ENCODE results near the gene ABHD12. TPM values are rescaled to one million over a fixed set of nuclear protein-coding genes. Genes with fewer than 3 reads are reported as not detected.
A peak's percentile ranks its signal among the peaks of the same experiment; 100 is the strongest.

ABHD12 gene
- total RNA-seq, 2 experiments from 2014 or later: 28.7 to 31.1 TPM

DNA sequence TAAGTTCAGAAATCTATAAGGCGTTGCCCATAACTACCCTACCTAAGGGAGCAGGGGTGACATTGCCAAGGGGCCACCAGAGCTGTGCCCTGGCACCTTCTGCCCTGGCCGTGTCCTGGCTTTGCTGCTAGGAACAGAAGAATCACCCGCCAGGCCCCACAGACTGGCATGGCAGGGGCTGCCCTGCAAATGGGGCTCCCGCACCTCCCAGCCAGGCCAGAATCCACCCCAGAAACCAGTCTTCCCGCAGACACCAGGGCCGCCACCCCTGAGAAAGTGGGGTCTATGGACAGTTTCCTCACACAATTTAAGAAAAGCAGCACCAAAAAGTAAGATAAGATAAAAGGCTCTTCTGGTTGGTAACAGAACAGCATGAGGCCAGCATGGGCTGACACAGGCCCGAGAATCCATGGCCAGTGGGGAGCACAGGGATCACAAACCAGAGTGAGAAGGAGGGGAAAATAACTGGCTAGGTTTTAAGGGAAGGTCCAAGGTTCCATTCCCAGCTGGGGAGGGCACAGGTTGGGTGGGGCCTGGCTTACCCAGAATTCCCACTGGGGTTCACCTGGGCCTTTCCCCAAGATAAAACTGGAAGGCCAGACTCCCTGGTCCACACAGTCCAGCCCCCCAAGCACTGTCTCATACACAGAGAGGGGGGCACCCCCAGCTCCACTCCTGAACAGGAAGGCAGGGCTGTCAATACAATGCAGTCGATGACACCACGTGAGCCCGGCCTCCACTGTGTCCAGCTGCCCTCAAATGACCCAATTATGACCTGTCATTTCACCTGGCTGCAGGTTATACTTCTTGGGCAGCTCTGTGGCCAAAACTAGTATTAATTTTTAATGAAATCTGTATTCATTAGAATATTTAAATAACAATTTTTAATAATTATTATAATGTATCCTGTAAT, 83.4 kb downstream of the ABHD12 start:
- no peak for DNase-seq
- Mint-ChIP-seq H3K4me3 (no peak overlapping the region), H3K9me3 (ENCODE audit: insufficient read depth) (no peaks in the 10 kb centered on the region), H3K4me1 (ENCODE audit: low read depth) (peaks cover 29% of the 10 kb centered on the region), H3K27me3 (ENCODE audit: low read depth) (no peaks in the 10 kb centered on the region), H3K27ac (no peak overlapping the region), H3K36me3 (ENCODE audit: low read depth) (peaks cover 8% of the 10 kb centered on the region)
- no peak for ATAC-seq
- CTCF ChIA-PET: interaction anchor here (0.6 to 1.2 kb wide), 2 partner anchors 11 to 92 kb away, joined by 4 read pairs; no protein-coding TSS in a partner anchor
- POLR2A ChIA-PET: no interaction called here

DNA sequence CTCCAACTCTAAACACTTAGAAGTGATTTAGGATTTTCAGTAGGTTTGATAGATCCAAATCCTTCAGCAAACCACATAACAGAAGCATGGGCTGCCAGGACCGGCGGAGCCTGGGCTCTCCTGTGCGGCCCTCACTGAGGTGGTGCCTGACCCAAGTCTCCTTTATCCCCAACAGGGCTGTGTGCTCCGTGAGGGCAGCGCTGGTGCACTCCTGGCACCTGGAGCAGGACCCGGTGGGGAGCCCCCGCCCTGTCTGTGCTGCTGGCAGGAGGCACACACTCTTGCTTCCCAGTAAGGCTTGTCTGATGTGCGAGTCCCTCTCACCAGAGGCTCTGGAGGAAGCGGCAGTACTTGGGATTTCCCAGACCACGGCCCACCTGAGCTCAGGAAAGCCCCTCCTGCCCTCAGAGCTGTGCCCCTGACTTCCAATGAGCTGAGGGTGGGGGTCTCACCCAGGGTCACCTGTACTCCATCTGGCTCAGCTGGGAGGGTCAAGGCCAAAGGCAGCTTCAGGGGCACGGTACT, 86.5 kb downstream of the ABHD12 start:
- ATAC-seq (no peak), DNase-seq (no peak)
- CTCF ChIA-PET: no interaction called here
- POLR2A ChIA-PET: no interaction called here
- Mint-ChIP-seq H3K4me1 (ENCODE audit: low read depth) (peaks cover 2% of the 10 kb centered on the region), H3K27ac (no peak overlapping the region), H3K4me3 (no peak overlapping the region), H3K9me3 (ENCODE audit: insufficient read depth) (no peaks in the 10 kb centered on the region), H3K36me3 (ENCODE audit: low read depth) (peaks cover 5% of the 10 kb centered on the region), H3K27me3 (ENCODE audit: low read depth) (no peaks in the 10 kb centered on the region)

DNA sequence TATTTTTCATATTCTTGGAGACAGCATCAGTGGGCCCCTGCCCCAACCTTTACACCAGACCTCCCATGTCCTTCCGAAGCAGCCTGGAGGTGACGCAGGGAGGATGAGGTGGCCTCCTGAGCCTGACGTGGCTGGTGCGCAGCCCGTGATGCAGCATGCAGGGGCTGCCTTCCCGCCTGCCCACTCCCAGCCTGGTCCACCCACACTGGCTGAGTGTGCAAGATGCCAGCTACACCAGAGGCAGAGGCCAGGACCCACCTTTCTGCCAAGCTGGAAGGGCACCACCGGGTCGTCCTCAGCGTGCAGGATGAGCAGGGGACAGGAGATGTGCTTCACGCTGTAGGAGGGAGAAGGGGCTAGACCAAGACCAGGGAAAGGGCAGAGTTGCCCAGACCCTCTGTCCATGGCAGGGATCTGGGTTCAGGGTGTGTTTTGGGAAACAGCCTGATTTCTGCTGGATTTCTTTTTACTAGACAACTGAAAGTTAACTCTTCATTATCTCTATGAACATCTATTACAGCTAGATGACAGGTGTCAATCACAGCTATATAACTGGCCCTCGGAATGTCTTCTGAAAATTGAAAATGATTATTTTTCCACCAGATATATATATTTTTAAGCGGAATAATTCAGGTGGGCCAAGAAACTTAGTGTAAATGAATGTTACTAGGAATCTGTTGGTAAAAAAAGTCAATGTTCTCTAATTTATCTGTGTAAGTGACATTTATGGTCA, 87.2 kb downstream of the ABHD12 start:
- H3K9me3 Mint-ChIP-seq (ENCODE audit: insufficient read depth): no peaks in the 10 kb centered on the region
- H3K4me3 Mint-ChIP-seq: no peak overlapping the region
- DNase-seq (no peak), ATAC-seq (no peak)
- H3K36me3 Mint-ChIP-seq (ENCODE audit: low read depth): peaks cover 5% of the 10 kb centered on the region
- no peak overlapping the region for H3K27ac Mint-ChIP-seq
- ChIA-PET CTCF (no interaction called here), POLR2A (no interaction called here)
- H3K27me3 Mint-ChIP-seq (ENCODE audit: low read depth): no peaks in the 10 kb centered on the region
- no peaks in the 10 kb centered on the region for H3K4me1 Mint-ChIP-seq (ENCODE audit: low read depth)

DNA sequence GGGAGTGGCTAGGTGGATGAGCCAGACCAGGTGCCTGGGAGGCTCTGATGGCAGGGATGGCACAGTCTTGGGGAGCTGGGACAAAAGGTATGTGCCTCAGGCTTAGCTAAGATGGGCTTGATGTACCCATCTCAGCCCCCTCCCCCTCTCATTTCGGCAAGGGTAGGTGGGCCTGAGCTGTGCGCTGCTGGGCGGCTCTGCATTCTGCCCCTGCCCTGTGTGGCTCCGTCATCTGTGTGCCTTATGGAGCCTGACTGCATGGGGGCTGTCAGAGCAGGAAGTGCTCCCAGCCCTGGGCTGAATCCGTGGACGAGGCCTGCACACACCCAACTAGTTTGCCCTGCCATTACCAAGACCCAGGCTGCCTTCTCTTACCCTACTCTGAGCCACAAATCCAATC, 88.0 kb downstream of the ABHD12 start:
- no peaks in the 10 kb centered on the region for H3K27me3 Mint-ChIP-seq (ENCODE audit: low read depth)
- CTCF ChIA-PET: no interaction called here

DNA sequence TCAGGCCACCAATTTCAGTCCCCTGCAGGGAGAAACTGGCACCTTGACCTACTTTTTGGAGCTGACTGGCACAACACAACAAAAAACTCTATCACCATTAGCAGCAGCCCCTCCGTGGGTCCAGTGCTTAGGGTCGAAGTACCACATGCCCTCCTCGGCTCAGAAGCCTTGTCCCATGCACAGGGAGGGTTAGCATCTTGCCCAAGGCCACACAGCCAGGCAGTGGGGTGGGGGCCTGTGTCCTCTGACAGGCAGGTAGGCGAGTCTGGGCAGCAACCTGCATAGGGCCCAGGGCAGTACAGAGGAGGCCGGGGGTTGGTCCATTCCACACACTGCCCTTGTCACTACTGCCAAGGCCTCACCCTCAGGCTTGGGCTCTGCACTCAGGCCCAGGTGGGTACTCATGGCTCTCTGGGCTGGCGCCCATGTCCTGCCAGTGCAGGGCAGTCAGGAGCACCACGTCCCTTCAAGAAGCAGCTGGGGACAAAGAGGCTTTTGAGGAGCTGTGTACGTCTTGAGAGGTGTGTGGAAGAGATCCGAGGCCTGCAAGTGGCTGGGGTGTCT, 89.2 kb downstream of the ABHD12 start:
- ATAC-seq (no peak), DNase-seq (no peak)
- H3K36me3 Mint-ChIP-seq (ENCODE audit: low read depth): no peaks in the 10 kb centered on the region
- H3K9me3 Mint-ChIP-seq (ENCODE audit: insufficient read depth): no peaks in the 10 kb centered on the region
- no peak overlapping the region for H3K4me3 Mint-ChIP-seq
- POLR2A ChIA-PET: no interaction called here
- CTCF ChIA-PET: interaction anchor here (3.8 kb wide), 1 partner anchor 98 kb away, joined by 16 read pairs; no protein-coding TSS in a partner anchor
- no peaks in the 10 kb centered on the region for H3K27me3 Mint-ChIP-seq (ENCODE audit: low read depth)
- no peak overlapping the region for H3K27ac Mint-ChIP-seq
- H3K4me1 Mint-ChIP-seq (ENCODE audit: low read depth): no peaks in the 10 kb centered on the region

More for the DNA sequence above, 88.0 kb downstream of the ABHD12 start:
- no peak overlapping the region for H3K27ac Mint-ChIP-seq
- ATAC-seq (no peak), DNase-seq (no peak)
- H3K36me3 Mint-ChIP-seq (ENCODE audit: low read depth): peaks cover 3% of the 10 kb centered on the region
- no peaks in the 10 kb centered on the region for H3K9me3 Mint-ChIP-seq (ENCODE audit: insufficient read depth)
- H3K4me3 Mint-ChIP-seq: no peak overlapping the region
- H3K4me1 Mint-ChIP-seq (ENCODE audit: low read depth): no peaks in the 10 kb centered on the region
- POLR2A ChIA-PET: no interaction called here

DNA sequence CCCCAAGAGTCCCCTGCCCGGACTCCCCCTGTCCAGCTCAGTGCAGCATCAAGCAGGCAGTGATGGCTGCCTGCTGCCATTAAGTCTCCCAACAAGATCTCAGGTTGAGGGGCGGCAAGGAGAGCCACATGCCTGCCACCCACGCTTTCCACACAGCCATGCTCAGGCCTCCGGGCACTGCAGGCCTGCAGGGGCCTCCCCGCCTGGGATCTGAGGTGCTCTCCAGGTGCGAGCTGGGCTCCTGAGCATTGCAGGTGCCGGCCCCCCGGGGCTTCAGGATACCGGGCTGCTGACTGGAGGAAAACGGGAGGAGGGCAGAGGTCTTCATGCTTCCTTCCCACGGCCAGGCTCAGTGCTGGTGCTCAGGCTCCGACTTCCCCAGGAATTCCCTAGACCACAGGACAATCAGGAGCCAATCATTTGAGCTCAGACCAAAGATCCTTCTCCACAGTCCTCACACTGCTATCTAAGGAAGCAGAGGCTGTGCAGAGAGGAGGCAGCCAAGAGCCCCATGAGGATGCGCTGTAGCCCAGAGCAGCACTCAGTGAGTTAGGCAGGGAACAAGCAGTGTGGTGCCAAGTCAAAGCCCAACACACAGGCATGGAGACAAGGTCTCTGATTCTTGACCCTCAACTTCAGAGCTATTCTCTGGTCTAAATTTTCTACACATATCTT, 90.0 kb downstream of the ABHD12 start:
- ChIA-PET POLR2A (no interaction called here), CTCF (interaction anchor here (3.8 kb wide), 1 partner anchor 98 kb away, joined by 16 read pairs; no protein-coding TSS in a partner anchor)
- Mint-ChIP-seq H3K4me1 (ENCODE audit: low read depth) (peaks cover 1% of the 10 kb centered on the region), H3K27ac (no peak overlapping the region), H3K9me3 (ENCODE audit: insufficient read depth) (no peaks in the 10 kb centered on the region), H3K4me3 (no peak overlapping the region), H3K36me3 (ENCODE audit: low read depth) (no peaks in the 10 kb centered on the region), H3K27me3 (ENCODE audit: low read depth) (no peaks in the 10 kb centered on the region)
- DNase-seq (no peak), ATAC-seq (no peak)

DNA sequence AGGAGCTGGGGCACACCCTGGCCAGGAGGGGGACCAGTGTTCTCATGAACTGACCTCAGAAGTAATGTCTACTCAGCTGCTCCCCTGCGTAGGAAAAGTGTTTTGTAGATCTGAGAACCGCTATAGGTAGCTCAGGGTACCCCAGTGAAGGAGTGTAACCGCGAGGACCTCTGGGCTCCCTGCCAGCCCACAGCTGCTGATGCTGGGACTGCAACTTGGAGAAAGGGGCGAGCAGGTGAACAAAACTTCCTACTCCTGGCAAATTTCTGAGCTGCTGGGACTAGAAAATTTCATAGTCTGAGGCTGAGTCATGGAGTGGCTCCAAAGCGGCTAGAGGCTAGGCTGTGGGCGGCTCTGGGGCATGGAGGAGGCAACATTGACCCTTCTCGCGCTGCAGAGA, 90.8 kb downstream of the ABHD12 start:
- H3K4me1 Mint-ChIP-seq (ENCODE audit: low read depth): peaks cover 1% of the 10 kb centered on the region
- ChIA-PET POLR2A (interaction anchor here (1.1 kb wide), 1 partner anchor 10 kb away, joined by 5 read pairs; no protein-coding TSS in a partner anchor), CTCF (interaction anchor here (1.4 to 3.8 kb wide), 2 partner anchors 99 to 108 kb away, joined by 5 to 16 read pairs; partner anchors contain the start of gene GINS1)
- ATAC-seq (no peak), DNase-seq (no peak)
- no peak overlapping the region for H3K27ac Mint-ChIP-seq
- no peaks in the 10 kb centered on the region for H3K36me3 Mint-ChIP-seq (ENCODE audit: low read depth)
- H3K4me3 Mint-ChIP-seq: no peak overlapping the region
- no peaks in the 10 kb centered on the region for H3K9me3 Mint-ChIP-seq (ENCODE audit: insufficient read depth)
- no peaks in the 10 kb centered on the region for H3K27me3 Mint-ChIP-seq (ENCODE audit: low read depth)

DNA sequence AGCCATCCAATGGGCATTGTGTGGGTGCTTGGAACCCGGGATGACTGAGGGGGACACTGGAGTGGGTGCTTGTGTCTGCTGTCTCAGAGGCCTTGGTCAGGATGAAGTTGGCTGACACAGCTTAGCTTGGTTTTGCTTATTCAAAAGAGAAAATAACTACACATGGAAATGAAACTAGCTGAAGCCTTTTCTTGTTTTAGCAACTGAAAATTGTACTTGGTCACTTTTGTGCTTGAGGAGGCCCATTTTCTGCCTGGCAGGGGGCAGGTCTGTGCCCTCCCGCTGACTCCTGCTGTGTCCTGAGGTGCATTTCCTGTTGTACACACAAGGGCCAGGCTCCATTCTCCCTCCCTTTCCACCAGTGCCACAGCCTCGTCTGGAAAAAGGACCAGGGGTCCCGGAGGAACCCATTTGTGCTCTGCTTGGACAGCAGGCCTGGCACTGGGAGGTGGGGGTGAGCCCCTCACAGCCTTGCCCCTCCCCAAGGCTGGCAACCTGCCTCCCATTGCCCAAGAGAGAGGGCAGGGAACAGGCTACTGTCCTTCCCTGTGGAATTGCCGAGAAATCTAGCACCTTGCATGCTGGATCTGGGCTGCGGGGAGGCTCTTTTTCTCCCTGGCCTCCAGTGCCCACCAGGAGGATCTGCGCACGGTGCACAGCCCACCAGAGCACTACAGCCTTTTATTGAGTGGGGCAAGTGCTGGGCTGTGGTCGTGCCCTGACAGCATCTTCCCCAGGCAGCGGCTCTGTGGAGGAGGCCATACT, 93.3 kb downstream of the ABHD12 start:
- Mint-ChIP-seq H3K9me3 (ENCODE audit: insufficient read depth) (no peaks in the 10 kb centered on the region), H3K36me3 (ENCODE audit: low read depth) (no peaks in the 10 kb centered on the region), H3K27me3 (ENCODE audit: low read depth) (no peaks in the 10 kb centered on the region), H3K27ac (peak overlapping the region; percentile 60), H3K4me1 (ENCODE audit: low read depth) (peaks cover 1% of the 10 kb centered on the region), H3K4me3 (no peak overlapping the region)
- ChIA-PET POLR2A (no interaction called here), CTCF (interaction anchor here (0.9 to 4.7 kb wide), 3 partner anchors 25 to 102 kb away, joined by 4 to 30 read pairs (median 6); no protein-coding TSS in a partner anchor)
- no peak for DNase-seq
- no peak for ATAC-seq

DNA sequence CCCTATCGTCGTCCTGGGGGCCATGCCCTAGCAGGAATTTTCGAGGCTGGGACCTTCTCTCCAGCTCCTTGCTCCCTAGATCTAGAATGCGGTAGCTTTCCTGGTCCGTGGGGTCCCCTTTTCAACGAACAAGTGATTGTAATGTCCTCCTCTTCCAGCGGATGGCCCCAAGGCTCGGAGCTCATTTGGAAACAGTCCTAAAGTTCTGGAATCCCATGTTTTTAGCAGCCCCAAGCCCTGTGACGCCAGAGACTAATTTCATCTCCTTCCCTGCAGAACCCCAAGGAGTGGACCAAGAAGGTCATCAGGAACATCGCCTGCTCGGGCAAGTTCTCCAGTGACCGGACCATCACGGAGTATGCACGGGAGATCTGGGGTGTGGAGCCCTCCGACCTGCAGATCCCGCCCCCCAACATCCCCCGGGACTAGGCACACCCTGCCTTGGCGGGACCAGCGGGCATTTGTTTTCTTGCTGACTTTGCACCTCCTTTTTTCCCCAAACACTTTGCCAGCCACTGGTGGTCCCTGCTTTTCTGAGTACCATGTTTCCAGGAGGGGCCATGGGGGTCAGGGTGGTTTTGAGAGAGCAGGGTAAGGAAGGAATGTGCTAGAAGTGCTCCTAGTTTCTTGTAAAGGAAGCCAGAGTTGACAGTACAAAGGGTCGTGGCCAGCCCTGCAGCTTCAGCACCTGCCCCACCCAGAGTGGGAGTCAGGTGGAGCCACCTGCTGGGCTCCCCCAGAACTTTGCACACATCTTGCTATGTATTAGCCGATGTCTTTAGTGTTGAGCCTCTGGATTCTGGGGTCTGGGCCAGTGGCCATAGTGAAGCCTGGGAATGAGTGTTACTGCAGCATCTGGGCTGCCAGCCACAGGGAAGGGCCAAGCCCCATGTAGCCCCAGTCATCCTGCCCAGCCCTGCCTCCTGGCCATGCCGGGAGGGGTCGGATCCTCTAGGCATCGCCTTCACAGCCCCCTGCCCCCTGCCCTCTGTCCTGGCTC, 94.2 kb downstream of the ABHD12 start:
- Mint-ChIP-seq H3K4me1 (ENCODE audit: low read depth) (peaks cover 1% of the 10 kb centered on the region), H3K9me3 (ENCODE audit: insufficient read depth) (no peaks in the 10 kb centered on the region), H3K27ac (no peak overlapping the region), H3K4me3 (no peak overlapping the region), H3K27me3 (ENCODE audit: low read depth) (no peaks in the 10 kb centered on the region), H3K36me3 (ENCODE audit: low read depth) (peaks cover 2% of the 10 kb centered on the region)
- POLR2A ChIA-PET: no interaction called here
- CTCF ChIA-PET: interaction anchor here (0.7 to 4.7 kb wide), 8 partner anchors 11 to 111 kb away, joined by 3 to 30 read pairs (median 4); partner anchors contain the start of gene GINS1
- ATAC-seq (peak; percentile 41), DNase-seq (peak; percentile 50)
